Psoas muscle (tissue), 8 donors: Measurements from ENCODE around the gene GPR78. TPM values are rescaled to one million over a fixed set of nuclear protein-coding genes. Genes with fewer than 3 reads are reported as not detected.

Experiments used
- ATAC-seq, 4 donors: fragments of 200-7000 bp; cut with Tn5 transposase; one replicate each; pipeline ENCODE4 v1.9.1; 2020; ENCODE audit warnings: moderate library complexity in 3 of 4, mild to moderate bottlenecking in 2 of 4
- DNase-seq, 2 donors: peaks; one replicate each; pipeline ENCODE4 v3.0.0-alpha.2; 2020
- H3K27ac ChIP-seq: fragments of 200-600 bp; one replicate; pipeline ENCODE4 v1.8.0; 2022
- H3K27me3 ChIP-seq, 3 donors: fragments of 200-600 bp in 1 of 3; one replicate each; pipeline versions ENCODE4 v1.6.1 to v1.8.0; 2013 to 2022; ENCODE audit warnings: low read length in 2 of 3, mild to moderate bottlenecking in 2 of 3, moderate library complexity in 1 of 3; ENCODE audit not compliant: insufficient read depth in 3 of 3
- H3K36me3 ChIP-seq, 2 donors: fragments of 200-600 bp in 1 of 2; one replicate each; pipeline versions ENCODE4 v1.6.1 to v1.8.0; 2013 to 2022; ENCODE audit warnings: low read depth in 1 of 2, mild to moderate bottlenecking in 1 of 2, moderate library complexity in 1 of 2; ENCODE audit not compliant: insufficient read depth in 1 of 2
- H3K4me1 ChIP-seq: fragments of 200-600 bp; one replicate; pipeline ENCODE4 v1.8.0; 2022
- H3K4me3 ChIP-seq: fragments of 200-600 bp; one replicate; pipeline ENCODE4 v1.8.0; 2022; ENCODE audit warnings: mild to moderate bottlenecking
- H3K9me3 ChIP-seq: fragments of 200-600 bp; one replicate; pipeline ENCODE4 v1.8.0; 2022
- CTCF ChIP-seq: fragments of 200-600 bp; IDR thresholded peaks from one replicate; pipeline ENCODE4 v1.8.0; 2022; ENCODE audit warnings: antibody characterized with exemption
- WGBS, 3 donors: extraction: QIAGEN DNeasy Blood & Tissue Kit; methylation state at CpG; one replicate each; pipeline versions ENCODE4 v1.1.6 to v1.1.7; 2013; 5-methylcytosine and 5-hydroxymethylcytosine counted together
- intact Hi-C, 2 donors: fragments of 100-400 bp; cut with DNase I; formaldehyde crosslinking; loops; one replicate each; pipeline versions ENCODE4 v1.11.0 to v1.14.2; 2022
- polyA plus RNA-seq, 3 donors: library from polyadenylated mRNA; stranded (reverse); fragments of 200-250 nt; gene quantifications; one replicate each; pipeline ENCODE4 v1.2.3, GENCODE V29; 2013
- total RNA-seq, 4 donors: library from RNA; stranded (reverse); fragmentation: NEBNext Ultra II Directional in 2 of 4; extraction: Animal tissue kit (Norgen Biotek cat#: 25700) in 2 of 4; gene quantifications; one replicate each; pipeline versions ENCODE4 v1.2.1 to v1.2.4, GENCODE V29; 2021 to 2023
- donor health status: healthy with polysubstance abuse.
- donor health status: DM: no; HTN: no; CAD: no; lungs with moderate emphysema.
- donor health status: Bipolar disorder and iron deficiency.
- donor health status: healthy.
- donor health status: DM: yes; HTN: yes; CAD: no.
- donor health status: DM: no; HTN: no; CAD: no.
- donor health status: DM: no; HTN: no; CAD: no.
- donor health status: DM: yes; HTN: yes; CAD: no.

GPR78 gene
- total and polyA plus RNA-seq, 7 donors = not detected

- no peak overlapping the region for H3K4me3 ChIP-seq
- H3K4me1 ChIP-seq = no peaks in the 10 kb centered on the region
- no peak for TF ChIP-seq CTCF
- peaks cover 0 to 2% (median 0%) of the 10 kb centered on the region in 3 donors for H3K27me3 ChIP-seq
- no peaks in the 10 kb centered on the region for H3K9me3 ChIP-seq
- intact Hi-C loops = loop anchor here (10.0 kb wide), 2 partner anchors 308 to 1882 kb away; no protein-coding TSS in a partner anchor
- H3K27ac ChIP-seq = no peak overlapping the region
- ATAC-seq (no peak), DNase-seq (no peak)
- WGBS, 3 donors = 70 to 71% (median 71%) methylated on average over 9 to 10 of the region's 10 CpGs
- no peaks in the 10 kb centered on the region for H3K36me3 ChIP-seq
These were observed 26.8 kb downstream of the GPR78 start for GRCh38 chr4:8606966-8607365.

- ATAC-seq = peak in 3 of 4 donors; percentile 41 to 52 (median 41)
These were observed 27.6 kb downstream of the GPR78 start for GRCh38 chr4:8607603-8608481.

GRCh38 chr4:8608714-8609391 lies 28.7 kb downstream of the GPR78 start:
- ATAC-seq = no peak
- no peak overlapping the region for H3K4me3 ChIP-seq
- H3K4me1 ChIP-seq = no peaks in the 10 kb centered on the region
- no peaks in the 10 kb centered on the region for H3K36me3 ChIP-seq
- DNase-seq = no peak
- H3K27me3 ChIP-seq = peaks cover 0 to 2% (median 0%) of the 10 kb centered on the region in 3 donors
- H3K27ac ChIP-seq = no peak overlapping the region
- 54 to 90% (median 88%) methylated on average over 4 to 5 of the region's 5 CpGs for WGBS, 3 donors
- no peak for TF ChIP-seq CTCF
- no peaks in the 10 kb centered on the region for H3K9me3 ChIP-seq
- intact Hi-C loops = loop anchor here (10.0 kb wide), 2 partner anchors 306 to 1884 kb away; no protein-coding TSS in a partner anchor

More at GRCh38 chr4:8607603-8608481, 27.6 kb downstream of the GPR78 start:
- no peak for DNase-seq
- H3K27ac ChIP-seq = no peak overlapping the region
- intact Hi-C loops = loop anchor here (10.0 kb wide), 2 partner anchors 307 to 1883 kb away; no protein-coding TSS in a partner anchor
- peak; percentile 85 for TF ChIP-seq CTCF
- H3K4me3 ChIP-seq = no peak overlapping the region
- H3K27me3 ChIP-seq = peaks cover 0 to 2% (median 0%) of the 10 kb centered on the region in 3 donors
- H3K4me1 ChIP-seq = no peaks in the 10 kb centered on the region
- no peaks in the 10 kb centered on the region for H3K36me3 ChIP-seq
- WGBS, 3 donors = 20 to 24% (median 20%) methylated on average over 39 to 42 of the region's 42 CpGs
- no peaks in the 10 kb centered on the region for H3K9me3 ChIP-seq

GRCh38 chr4:8609406-8609805 lies 29.2 kb downstream of the GPR78 start:
- no peak overlapping the region for H3K27ac ChIP-seq
- ATAC-seq (no peak), DNase-seq (no peak)
- peaks cover 0 to 2% (median 0%) of the 10 kb centered on the region in 3 donors for H3K27me3 ChIP-seq
- no peak overlapping the region for H3K4me3 ChIP-seq
- intact Hi-C loops = loop anchor here (10.0 kb wide), 2 partner anchors 305 to 1885 kb away; no protein-coding TSS in a partner anchor
- no peak for TF ChIP-seq CTCF
- 70 to 87% (median 84%) methylated on average over 6 of the region's 6 CpGs for WGBS, 3 donors
- H3K4me1 ChIP-seq = no peaks in the 10 kb centered on the region
- no peaks in the 10 kb centered on the region for H3K9me3 ChIP-seq
- H3K36me3 ChIP-seq = no peaks in the 10 kb centered on the region
